ENCODE results near the gene ENPP3. TPM values are rescaled to one million over a fixed set of nuclear protein-coding genes. Genes with fewer than 3 reads are reported as not detected.

The ENPP3 gene
- total RNA-seq, 1 experiment from 2014 or later, result not detected

GRCh38 chr6:131792091-131792496, 155.0 kb downstream of the ENPP3 start:
- no peaks in the 10 kb centered on the region for H3K9me3 Mint-ChIP-seq (ENCODE audit: unreplicated experiment)
- ChIA-PET POLR2A (no interaction called here), CTCF (interaction anchor here (0.6 to 1.9 kb wide), 4 partner anchors 10 to 118 kb away, joined by 3 to 5 read pairs (median 3); no protein-coding TSS in a partner anchor)
- H3K27ac Mint-ChIP-seq (ENCODE audit: low read depth, unreplicated experiment), result no peak overlapping the region
- DNase-seq (ENCODE audit: unreplicated experiment), result peak; percentile 31
- no peaks in the 10 kb centered on the region for H3K36me3 Mint-ChIP-seq (ENCODE audit: insufficient read depth, unreplicated experiment)
- TF ChIP-seq CTCF (IDR thresholded peaks at IDR 0.05; ENCODE audit: unreplicated experiment), result peak; percentile 5
- no TSS peak for BruUV-seq (replicated peaks)
- intact Hi-C loops (cut with micrococcal nuclease), result no loop called here
- H3K4me3 Mint-ChIP-seq (ENCODE audit: unreplicated experiment), result no peak overlapping the region
- no peaks in the 10 kb centered on the region for H3K27me3 Mint-ChIP-seq (ENCODE audit: insufficient read depth, unreplicated experiment)
- no peaks in the 10 kb centered on the region for H3K4me1 Mint-ChIP-seq (ENCODE audit: insufficient read depth, unreplicated experiment)

GRCh38 chr6:131795366-131795765, 158.3 kb downstream of the ENPP3 start:
- ChIA-PET POLR2A (no interaction called here), CTCF (no interaction called here)
- Mint-ChIP-seq H3K27ac (ENCODE audit: low read depth, unreplicated experiment) (no peak overlapping the region), H3K36me3 (ENCODE audit: insufficient read depth, unreplicated experiment) (no peaks in the 10 kb centered on the region), H3K27me3 (ENCODE audit: insufficient read depth, unreplicated experiment) (no peaks in the 10 kb centered on the region), H3K9me3 (ENCODE audit: unreplicated experiment) (peaks cover 8% of the 10 kb centered on the region), H3K4me3 (ENCODE audit: unreplicated experiment) (no peak overlapping the region), H3K4me1 (ENCODE audit: insufficient read depth, unreplicated experiment) (no peaks in the 10 kb centered on the region)
- TF ChIP-seq CTCF (IDR thresholded peaks at IDR 0.05; ENCODE audit: unreplicated experiment), result no peak
- intact Hi-C loops (cut with micrococcal nuclease), result no loop called here
- no peak for DNase-seq (ENCODE audit: unreplicated experiment)
- no TSS peak for BruUV-seq (replicated peaks)

Small RNA genes lying within 50 kb of the gene (microRNA-seq; reads per million reads assigned to microRNA genes)
- not detected for gene MIR548H5

Other genes starting within 250 kb of the ENPP3 start
- gene ARG1, start 64.1 kb upstream of the ENPP3 start, total RNA-seq (2022), result not detected in 2 replicates
- 20.6 and 25.0 TPM in 2 replicates for gene MED23, start 9.1 kb upstream of the ENPP3 start, total RNA-seq (2022)
- not detected in 2 replicates for gene OR2A4, start 64.1 kb downstream of the ENPP3 start, total RNA-seq (2022)
- gene CTAGE9, start 73.7 kb downstream of the ENPP3 start, total RNA-seq (2022), result not detected in 2 replicates
- 1.4 and 2.8 TPM in 2 replicates for gene ENPP1, start 170.7 kb downstream of the ENPP3 start, total RNA-seq (2022)